Colonic mucosa (tissue), 4 donors: ENCODE results near the gene FBXO24. TPM values are rescaled to one million over a fixed set of nuclear protein-coding genes. Genes with fewer than 3 reads are reported as not detected.
"Not testable (repeated sequence)": the region's sequence is repeated elsewhere in the genome, so short reads cannot be mapped to it uniquely, and the experiment has no call there.

ENCODE experiments used
- DNase-seq: peaks from one replicate; pipeline ENCODE4 v3.0.0-alpha.2; 2020
- H3K27ac ChIP-seq: fragments of 200-600 bp; one replicate; pipeline ENCODE4 v1.8.0; 2021
- H3K27me3 ChIP-seq: fragments of 200-600 bp; one replicate; pipeline ENCODE4 v1.8.0; 2021
- H3K36me3 ChIP-seq: fragments of 200-600 bp; one replicate; pipeline ENCODE4 v1.8.0; 2021
- H3K4me1 ChIP-seq: fragments of 200-600 bp; one replicate; pipeline ENCODE4 v1.8.0; 2021; ENCODE audit warnings: mild to moderate bottlenecking
- H3K4me3 ChIP-seq: fragments of 200-600 bp; one replicate; pipeline ENCODE4 v1.8.0; 2021
- H3K9ac ChIP-seq, 2 donors: one replicate each; pipeline ENCODE4 v1.7.0; 2013; ENCODE audit warnings: control low read depth in 2 of 2, low read depth in 2 of 2, low read length in 2 of 2
- H3K9me3 ChIP-seq: fragments of 200-600 bp; one replicate; pipeline ENCODE4 v1.8.0; 2021
- intact Hi-C: fragments of 100-400 bp; cut with DNase I; formaldehyde crosslinking; loops from one replicate; pipeline ENCODE4 v1.14.1; 2022
- total RNA-seq, 2 donors: library from RNA; stranded (reverse); fragmentation: NEBNext Ultra II Directional in 1 of 2; extraction: Animal tissue kit (Norgen Biotek cat#: 25700) in 1 of 2; gene quantifications; one replicate each; pipeline ENCODE4 v1.2.1, GENCODE V29; 2021
- TF ChIP-seq, protein P1 (sequence below): fragments of 200-600 bp; IDR thresholded peaks from one replicate; pipeline ENCODE4 v1.8.0; 2022; ENCODE audit warnings: antibody characterized with exemption, mild to moderate bottlenecking
- donor health status: healthy.
- donor health status: DM: no; HTN: no; CAD: no.
- donor health status: DM: no; HTN: no; CAD: no.

The FBXO24 gene, protein sequence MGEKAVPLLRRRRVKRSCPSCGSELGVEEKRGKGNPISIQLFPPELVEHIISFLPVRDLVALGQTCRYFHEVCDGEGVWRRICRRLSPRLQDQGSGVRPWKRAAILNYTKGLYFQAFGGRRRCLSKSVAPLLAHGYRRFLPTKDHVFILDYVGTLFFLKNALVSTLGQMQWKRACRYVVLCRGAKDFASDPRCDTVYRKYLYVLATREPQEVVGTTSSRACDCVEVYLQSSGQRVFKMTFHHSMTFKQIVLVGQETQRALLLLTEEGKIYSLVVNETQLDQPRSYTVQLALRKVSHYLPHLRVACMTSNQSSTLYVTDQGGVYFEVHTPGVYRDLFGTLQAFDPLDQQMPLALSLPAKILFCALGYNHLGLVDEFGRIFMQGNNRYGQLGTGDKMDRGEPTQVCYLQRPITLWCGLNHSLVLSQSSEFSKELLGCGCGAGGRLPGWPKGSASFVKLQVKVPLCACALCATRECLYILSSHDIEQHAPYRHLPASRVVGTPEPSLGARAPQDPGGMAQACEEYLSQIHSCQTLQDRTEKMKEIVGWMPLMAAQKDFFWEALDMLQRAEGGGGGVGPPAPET
- 1 to 10 TPM in 1 of 2 donors, under 1 TPM in 1; 0.21 to 1.8 TPM for total RNA-seq

DNA sequence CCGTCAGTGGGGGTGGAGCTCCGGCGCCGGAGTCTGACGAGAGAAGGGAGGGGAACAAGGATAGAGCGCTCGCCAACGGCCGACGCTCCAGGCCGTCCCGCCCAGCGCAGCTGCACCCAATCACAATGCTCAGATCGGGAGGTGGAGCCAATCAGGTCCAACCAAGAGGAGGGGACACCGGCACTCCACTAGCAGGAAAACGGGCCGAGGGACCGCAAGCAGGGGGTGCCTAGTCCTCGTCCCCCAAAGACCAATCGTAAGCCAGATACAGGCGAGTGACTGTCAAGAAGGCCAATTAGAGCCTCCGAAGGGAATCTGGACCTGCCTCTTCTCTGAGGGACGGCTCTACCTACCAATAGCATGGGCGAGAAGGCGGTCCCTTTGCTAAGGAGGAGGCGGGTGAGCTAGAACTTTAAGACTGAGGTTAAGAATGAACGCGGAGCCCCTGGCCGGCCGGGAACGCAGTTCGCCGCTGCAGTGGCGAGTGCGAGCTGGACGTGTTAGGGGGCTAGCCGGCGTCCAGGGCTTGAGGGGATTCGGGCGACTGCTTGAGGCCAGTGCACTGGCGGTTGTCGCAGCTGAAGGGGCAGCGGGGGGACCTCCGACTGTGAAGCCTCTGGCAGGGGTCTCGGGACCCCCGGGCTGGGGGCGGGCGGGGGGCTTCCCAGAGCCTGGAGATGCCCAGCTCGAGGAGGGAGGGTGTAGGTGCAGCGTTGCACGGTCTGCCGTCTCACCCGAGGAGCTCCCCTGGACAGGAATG is at the start of gene FBXO24:
Gene FBXO24 (plus strand): TSS at position 63 of the 760 bp plus-strand sequence. CDS start 298 bp downstream, at position 361.
- intact Hi-C loops: no loop called here

DNA sequence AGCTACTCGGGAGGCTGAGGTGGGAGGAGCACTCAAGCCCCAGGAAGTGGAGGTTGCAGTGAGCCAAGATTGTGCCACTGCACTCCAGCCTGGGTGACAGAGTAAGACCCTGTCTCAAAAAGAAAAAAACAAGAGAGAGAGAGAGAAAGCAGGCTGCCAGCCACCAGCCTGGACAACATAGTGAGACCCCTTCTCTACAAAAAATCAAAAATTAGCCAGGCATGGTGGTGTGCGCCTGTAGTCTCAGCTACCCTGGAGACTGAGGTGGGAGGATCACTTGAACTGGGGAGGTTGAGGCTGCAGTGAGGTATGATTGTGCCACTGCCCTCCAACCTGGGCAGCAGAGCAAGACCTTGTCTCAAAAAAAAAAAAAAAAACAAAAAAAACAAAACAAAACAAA is 49.4 kb upstream of the FBXO24 start:
- peaks cover 10% of the 10 kb centered on the region for H3K4me1 ChIP-seq
- DNase-seq, intact Hi-C loops, H3K36me3 ChIP-seq, H3K4me3 ChIP-seq, H3K9me3 ChIP-seq, H3K27ac ChIP-seq, H3K9ac ChIP-seq, H3K27me3 ChIP-seq: not testable (repeated sequence)

More for the DNA sequence above, at the start of gene FBXO24:
- peak within 1 kb of the TSS; percentile 100 for H3K27ac ChIP-seq
- DNase-seq: peak; percentile 100
- peak within 1 kb of the TSS; percentile 100 for H3K4me3 ChIP-seq
- TF ChIP-seq, protein P1, sequence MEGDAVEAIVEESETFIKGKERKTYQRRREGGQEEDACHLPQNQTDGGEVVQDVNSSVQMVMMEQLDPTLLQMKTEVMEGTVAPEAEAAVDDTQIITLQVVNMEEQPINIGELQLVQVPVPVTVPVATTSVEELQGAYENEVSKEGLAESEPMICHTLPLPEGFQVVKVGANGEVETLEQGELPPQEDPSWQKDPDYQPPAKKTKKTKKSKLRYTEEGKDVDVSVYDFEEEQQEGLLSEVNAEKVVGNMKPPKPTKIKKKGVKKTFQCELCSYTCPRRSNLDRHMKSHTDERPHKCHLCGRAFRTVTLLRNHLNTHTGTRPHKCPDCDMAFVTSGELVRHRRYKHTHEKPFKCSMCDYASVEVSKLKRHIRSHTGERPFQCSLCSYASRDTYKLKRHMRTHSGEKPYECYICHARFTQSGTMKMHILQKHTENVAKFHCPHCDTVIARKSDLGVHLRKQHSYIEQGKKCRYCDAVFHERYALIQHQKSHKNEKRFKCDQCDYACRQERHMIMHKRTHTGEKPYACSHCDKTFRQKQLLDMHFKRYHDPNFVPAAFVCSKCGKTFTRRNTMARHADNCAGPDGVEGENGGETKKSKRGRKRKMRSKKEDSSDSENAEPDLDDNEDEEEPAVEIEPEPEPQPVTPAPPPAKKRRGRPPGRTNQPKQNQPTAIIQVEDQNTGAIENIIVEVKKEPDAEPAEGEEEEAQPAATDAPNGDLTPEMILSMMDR: no peak
- no peaks in the 10 kb centered on the region for H3K9me3 ChIP-seq
- peak within 1 kb of the TSS; percentile 76 to 94 for H3K9ac ChIP-seq
- H3K4me1 ChIP-seq: peaks cover 16% of the 10 kb centered on the region
- H3K27me3 ChIP-seq: no peaks in the 10 kb centered on the region
- peaks cover 4% of the 10 kb centered on the region for H3K36me3 ChIP-seq

DNA sequence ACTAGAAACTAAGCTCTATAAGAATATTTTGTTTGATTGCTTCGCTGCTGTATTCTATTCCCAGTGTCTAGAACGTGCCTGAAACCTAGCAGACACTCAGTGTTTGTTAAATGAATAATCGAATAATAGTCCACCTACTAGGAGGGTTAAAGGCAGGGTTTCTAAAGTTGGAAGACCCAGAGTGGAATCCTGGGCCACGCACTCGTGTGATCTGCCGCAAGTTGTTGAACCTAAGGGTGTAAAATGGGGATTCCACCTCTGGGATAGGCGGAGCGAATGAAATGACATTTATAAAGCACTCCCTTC is 47.8 kb upstream of the FBXO24 start:
- Histone ChIP-seq H3K9me3 (no peaks in the 10 kb centered on the region), H3K4me3 (peak overlapping the region; percentile 23), H3K27me3 (no peaks in the 10 kb centered on the region), H3K27ac (peak overlapping the region; percentile 7), H3K9ac (peak overlapping the region in 1 of 2 donors; percentile 35), H3K4me1 (peaks cover 10% of the 10 kb centered on the region), H3K36me3 (no peaks in the 10 kb centered on the region)
- intact Hi-C loops: no loop called here
- DNase-seq: no peak
- TF ChIP-seq, protein P1: no peak

DNA sequence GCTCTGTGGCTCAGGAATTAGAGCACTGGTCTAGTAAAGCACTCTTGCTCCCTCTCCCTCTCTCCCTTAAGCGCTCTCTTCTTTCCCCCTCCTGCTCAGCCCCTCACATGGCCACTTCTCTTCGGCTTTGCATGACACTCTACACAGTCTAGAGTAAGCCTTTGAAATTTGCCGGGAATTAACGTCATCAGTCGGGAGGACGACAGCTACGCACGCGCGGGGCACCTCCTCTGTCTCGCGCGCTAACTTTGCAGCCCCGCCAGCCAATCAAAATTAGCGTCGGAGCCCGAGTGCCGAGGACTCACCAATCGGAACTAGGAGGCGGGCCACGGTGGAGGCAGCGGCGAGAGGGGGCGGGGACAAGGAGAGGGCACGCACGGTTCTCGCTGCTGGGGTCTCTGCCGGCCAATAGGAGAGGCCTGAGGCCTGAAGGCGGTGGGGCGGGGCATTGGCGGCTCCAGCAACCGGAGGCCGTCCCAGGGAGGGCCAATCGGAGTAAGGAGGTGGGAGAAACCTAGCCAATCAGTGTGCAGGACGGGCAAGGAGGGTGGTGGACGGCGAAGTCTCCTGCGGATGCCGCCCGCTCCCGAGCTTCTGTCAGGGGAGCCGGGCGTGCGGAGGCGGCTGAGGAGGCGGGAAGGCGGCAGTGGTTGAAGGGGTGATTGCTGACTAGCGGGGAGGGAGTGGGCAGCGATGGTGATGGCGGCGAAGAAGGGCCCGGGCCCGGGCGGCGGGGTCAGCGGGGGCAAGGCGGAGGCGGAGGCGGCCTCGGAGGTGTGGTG is 47.3 kb upstream of the FBXO24 start, which contains the start of gene AGFG2:
Gene AGFG2 (plus strand): TSS at position 550 of the 782 bp plus-strand sequence. CDS start 144 bp downstream, at position 694.
- intact Hi-C loops: no loop called here

DNA sequence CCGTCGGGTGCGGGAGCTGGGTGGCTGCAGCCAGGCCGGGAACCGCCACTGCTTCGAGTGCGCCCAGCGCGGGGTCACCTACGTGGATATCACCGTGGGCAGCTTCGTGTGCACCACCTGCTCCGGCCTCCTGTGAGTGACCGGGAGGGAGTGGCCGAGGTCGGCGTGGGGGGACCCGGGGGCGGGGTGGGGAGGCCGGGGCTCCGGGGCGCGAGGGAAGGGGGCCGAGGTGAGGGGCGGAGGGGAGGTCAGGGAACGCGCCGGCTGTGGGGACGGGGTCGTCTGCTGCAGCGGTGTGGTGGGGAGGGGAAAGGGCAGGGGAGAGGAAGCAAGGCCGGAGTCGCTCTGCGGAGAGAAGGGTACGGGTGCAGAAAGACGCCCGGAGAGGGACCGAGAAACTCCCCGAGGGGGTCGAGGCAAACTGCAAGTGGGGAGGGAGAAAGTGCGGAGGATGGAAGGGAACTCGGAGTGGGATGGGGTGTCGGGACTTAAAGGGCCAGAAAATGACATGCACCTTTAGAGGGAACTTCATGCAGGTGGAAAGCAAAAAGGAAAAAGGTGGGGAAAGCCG is 46.6 kb upstream of the FBXO24 start:
- H3K9me3 ChIP-seq: no peaks in the 10 kb centered on the region
- DNase-seq: no peak
- H3K4me1 ChIP-seq: peaks cover 11% of the 10 kb centered on the region
- H3K27ac ChIP-seq: peak overlapping the region; percentile 39
- H3K9ac ChIP-seq: peak overlapping the region; percentile 77 to 91
- peak overlapping the region; percentile 68 for H3K4me3 ChIP-seq
- TF ChIP-seq, protein P1: no peak
- H3K36me3 ChIP-seq: no peaks in the 10 kb centered on the region
- no peaks in the 10 kb centered on the region for H3K27me3 ChIP-seq
- intact Hi-C loops: no loop called here

More for the DNA sequence above, 47.3 kb upstream of the FBXO24 start, which contains the start of gene AGFG2:
- Histone ChIP-seq H3K36me3 (no peaks in the 10 kb centered on the region), H3K4me1 (peaks cover 10% of the 10 kb centered on the region), H3K4me3 (peak within 1 kb of the TSS; percentile 68), H3K9me3 (no peaks in the 10 kb centered on the region), H3K27me3 (no peaks in the 10 kb centered on the region), H3K27ac (peak within 1 kb of the TSS; percentile 39), H3K9ac (peak within 1 kb of the TSS; percentile 77 to 91)
- DNase-seq: peak; percentile 100
- TF ChIP-seq, protein P1: no peak
